Upper lobe of left lung (tissue), 4 donors: ENCODE results near the gene EDN2.

Experiments
- CTCF ChIP-seq, 6 experiments: fragments of 450-650 bp in 4 of 6; fragments of 200-600 bp in 2 of 6; sonication (generic) in 2 of 6; IDR thresholded peaks; one replicate each; pipeline ENCODE4 v1.5.1; 2016 to 2019; ENCODE audit warnings: antibody characterized with exemption in 6 of 6
- EP300 ChIP-seq, 4 donors: sonication (generic); formaldehyde crosslinking; IDR thresholded peaks; one replicate each; pipeline ENCODE4 v1.5.1; 2017; ENCODE audit warnings: antibody characterized with exemption in 4 of 4, control low read depth in 2 of 4
- POLR2A ChIP-seq, 4 donors: fragments of 450-650 bp; IDR thresholded peaks; one replicate each; pipeline ENCODE4 v1.5.1; 2016 to 2017; ENCODE audit warnings: antibody characterized with exemption in 4 of 4, mild to moderate bottlenecking in 2 of 4

- TF ChIP-seq EP300 (IDR thresholded peaks at IDR 0.05) (no peak), CTCF (IDR thresholded peaks at IDR 0.05) (no peak), POLR2A (IDR thresholded peaks at IDR 0.05) (no peak)
Measured at GRCh38 chr1:41494351-41495209, 10.1 kb upstream of the EDN2 start.
